ENCODE measurements around the gene SRBD1.

DNA sequence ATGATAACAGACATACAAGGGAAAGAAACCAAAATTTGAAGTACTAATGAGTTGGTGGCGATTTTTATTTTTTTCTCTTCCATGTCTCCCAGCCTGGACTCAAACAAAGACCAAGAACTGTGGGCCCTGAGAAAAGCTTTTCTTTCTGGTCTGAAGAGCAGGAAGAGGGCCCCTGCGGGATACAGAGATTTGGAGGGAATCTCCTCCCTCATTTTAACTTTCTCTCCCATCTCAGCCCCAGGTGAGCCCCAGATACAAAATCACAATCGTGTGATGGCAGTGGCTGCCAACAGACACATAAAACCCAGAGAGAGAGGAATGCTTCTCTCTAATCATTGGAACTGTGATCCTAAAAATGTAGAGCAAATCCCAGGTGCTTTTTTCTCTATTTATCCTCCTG is 20.9 kb upstream of the SRBD1 start:
- no peak for TF ChIP-seq RAD21 (IDR thresholded peaks at IDR 0.05 in 1 of 2, conservative IDR thresholded peaks at IDR 0.05 in 1 of 2; ENCODE audit: low read depth in 2 of 2, low read length in 2 of 2)
- TF ChIP-seq CREB1 (IDR thresholded peaks at IDR 0.05) = no peak

Measured in H1 (cell line).